Measurements from ENCODE around the gene RALGAPA2.

The RALGAPA2 gene

GRCh38 chr20:20491110-20491783, 221.2 kb downstream of the RALGAPA2 start:
- no peak for DNase-seq

GRCh38 chr20:20490673-20491072, 221.8 kb downstream of the RALGAPA2 start:
- DNase-seq = no peak

GRCh38 chr20:20489648-20490341, 222.6 kb downstream of the RALGAPA2 start:
- DNase-seq = no peak

- DNase-seq = no peak
Observed at GRCh38 chr20:20489054-20489453, 223.4 kb downstream of the RALGAPA2 start.

GRCh38 chr20:20488388-20488787, 224.1 kb downstream of the RALGAPA2 start:
- no peak for DNase-seq

GRCh38 chr20:20487811-20488210, 224.6 kb downstream of the RALGAPA2 start:
- DNase-seq = no peak

GRCh38 chr20:20483328-20483727, 229.1 kb downstream of the RALGAPA2 start:
- no peak for DNase-seq

GRCh38 chr20:20482453-20482852, 230.0 kb downstream of the RALGAPA2 start:
- DNase-seq = no peak

- no peak for DNase-seq
Observed at GRCh38 chr20:20480689-20481088, 231.8 kb downstream of the RALGAPA2 start.

- no peak for DNase-seq
Observed at GRCh38 chr20:20480126-20480525, 232.3 kb downstream of the RALGAPA2 start.

- DNase-seq = no peak
Observed at GRCh38 chr20:20477444-20478041, 234.9 kb downstream of the RALGAPA2 start.

- DNase-seq = no peak
Observed at GRCh38 chr20:20476504-20476903, 235.9 kb downstream of the RALGAPA2 start.

GRCh38 chr20:20473657-20474056, 238.8 kb downstream of the RALGAPA2 start:
- no peak for DNase-seq

- no peak for DNase-seq
Observed at GRCh38 chr20:20472684-20473274, 239.7 kb downstream of the RALGAPA2 start.

GRCh38 chr20:20466341-20466879, 246.0 kb downstream of the RALGAPA2 start:
- DNase-seq = peak; percentile 49

GRCh38 chr20:20465252-20465651, 247.2 kb downstream of the RALGAPA2 start:
- DNase-seq = no peak

- DNase-seq = peak; percentile 43
Observed at GRCh38 chr20:20463933-20464374, 248.5 kb downstream of the RALGAPA2 start.

GRCh38 chr20:20462185-20462584, 250.3 kb downstream of the RALGAPA2 start:
- DNase-seq = peak; percentile 10

GRCh38 chr20:20461551-20461950, 250.9 kb downstream of the RALGAPA2 start:
- DNase-seq = no peak

- DNase-seq = no peak
Observed at GRCh38 chr20:20459726-20460125, 252.7 kb downstream of the RALGAPA2 start.

- DNase-seq = no peak
Observed at GRCh38 chr20:20457392-20458126, 254.9 kb downstream of the RALGAPA2 start.

GRCh38 chr20:20456741-20457140, 255.7 kb downstream of the RALGAPA2 start:
- no peak for DNase-seq

- no peak for DNase-seq
Observed at GRCh38 chr20:20455926-20456325, 256.5 kb downstream of the RALGAPA2 start.

All from NCI-H2029 (cell line).